IMR-90 (cell line): ENCODE measurements around the gene GAS7. TPM values are rescaled to one million over a fixed set of nuclear protein-coding genes. Genes with fewer than 3 reads are reported as not detected.

ENCODE experiments used
- ATAC-seq: fragments of 200-7000 bp; cut with Tn5 transposase; 2 replicates; pipeline ENCODE4 v1.9.1; 2020; ENCODE audit warnings: low read depth, mild to moderate bottlenecking, moderate library complexity
- BruUV-seq: library from RNA; stranded (reverse); fragments of 400-500 nt; replicated peaks from 2 replicates; lab custom pipeline; 2021; lab: Mats Ljungman, UMichigan
- CTCF ChIA-PET: fragments of 300-600 bp; formaldehyde crosslinking; extraction: SDS; loops from one replicate; lab custom pipeline; 2021; ENCODE audit warnings: antibody characterized with exemption; lab: Yijun Ruan, JAX
- POLR2A ChIA-PET: fragments of 300-600 bp; sonication (Branson Sonifier 250); formaldehyde crosslinking; loops from one replicate; lab custom pipeline; 2022; ENCODE audit warnings: antibody characterized with exemption; ENCODE audit not compliant: unreplicated experiment; lab: Charles Lee
- DNase-seq: peaks from one replicate; pipeline ENCODE4 v3.0.0; 2013
- H2AFZ ChIP-seq: replicated peaks from 2 replicates; pipeline ENCODE3; 2013; ENCODE audit warnings: low read length, mild to moderate bottlenecking; ENCODE audit not compliant: poor library complexity
- H2AK5ac ChIP-seq: 2 replicates; pipeline ENCODE4 v1.6.1; 2013; ENCODE audit warnings: low read depth, low read length, inconsistent platforms
- H2AK9ac ChIP-seq: replicated peaks from 2 replicates; pipeline ENCODE3; 2013; ENCODE audit warnings: mild to moderate bottlenecking, low read depth, low read length, moderate library complexity; ENCODE audit not compliant: poor library complexity
- H2BK120ac ChIP-seq: 2 replicates; pipeline ENCODE4 v1.6.1; 2013; ENCODE audit warnings: low read depth, low read length, inconsistent platforms
- H2BK15ac ChIP-seq: 3 replicates; pipeline ENCODE4 v1.6.1; 2013; ENCODE audit warnings: low read depth, low read length, inconsistent platforms
- H2BK20ac ChIP-seq: 2 replicates; pipeline ENCODE4 v1.6.1; 2013; ENCODE audit warnings: low read depth, mild to moderate bottlenecking, inconsistent platforms, low read length, moderate library complexity
- H2BK5ac ChIP-seq: 2 replicates; pipeline ENCODE4 v1.6.1; 2013; ENCODE audit warnings: mild to moderate bottlenecking, low read depth, low read length, inconsistent platforms; ENCODE audit not compliant: poor library complexity, severe bottlenecking
- H3K14ac ChIP-seq: replicated peaks from 2 replicates; pipeline ENCODE4 v1.6.1; 2013; ENCODE audit warnings: low read depth, low read length, inconsistent platforms
- H3K18ac ChIP-seq: 2 replicates; pipeline ENCODE4 v1.6.1; 2013; ENCODE audit warnings: low read depth, low read length, control low read depth
- H3K23ac ChIP-seq: 2 replicates; pipeline ENCODE4 v1.6.1; 2013; ENCODE audit warnings: low read depth, low read length, inconsistent platforms
- H3K27ac ChIP-seq: 2 replicates; pipeline ENCODE4 v1.5.1; 2013; ENCODE audit warnings: mild to moderate bottlenecking, control low read depth, low read length; ENCODE audit not compliant: insufficient read depth
- H3K27me3 ChIP-seq: 2 replicates; pipeline ENCODE4 v1.6.1; 2013; ENCODE audit warnings: low read length; ENCODE audit not compliant: control insufficient read depth, insufficient read depth
- H3K36me3 ChIP-seq: 2 replicates; pipeline ENCODE4 v1.6.1; 2013; ENCODE audit warnings: low read length, mixed read lengths; ENCODE audit not compliant: control insufficient read depth, insufficient read depth
- H3K4ac ChIP-seq: 2 replicates; pipeline ENCODE4 v1.6.1; 2013; ENCODE audit warnings: low read depth, low read length, inconsistent platforms
- H3K4me1 ChIP-seq: 2 replicates; pipeline ENCODE4 v1.6.1; 2013; ENCODE audit warnings: low read length, mixed read lengths; ENCODE audit not compliant: control insufficient read depth, insufficient read depth
- H3K4me2 ChIP-seq: 2 replicates; pipeline ENCODE4 v1.6.1; 2013; ENCODE audit warnings: low read depth, mild to moderate bottlenecking, control low read depth, low read length, moderate library complexity
- H3K4me3 ChIP-seq: 2 replicates; pipeline ENCODE4 v1.5.1; 2013; ENCODE audit warnings: low read depth, mild to moderate bottlenecking, control low read depth, low read length, moderate library complexity; ENCODE audit not compliant: insufficient read depth
- H3K56ac ChIP-seq: 2 replicates; pipeline ENCODE4 v1.6.1; 2013; ENCODE audit warnings: low read length, inconsistent platforms; ENCODE audit not compliant: insufficient read depth; ENCODE audit errors: extremely low read depth
- H3K79me1 ChIP-seq, 2 experiments: 2 replicates each; pipeline ENCODE4 v1.6.1; 2013; ENCODE audit warnings: low read length in 2 of 2, inconsistent platforms in 1 of 2, low read depth in 1 of 2
- H3K9ac ChIP-seq: 2 replicates; pipeline ENCODE4 v1.6.1; 2013; ENCODE audit warnings: low read depth, low read length, control low read depth
- H3K9me1 ChIP-seq: 2 replicates; pipeline ENCODE4 v1.6.1; 2013; ENCODE audit warnings: low read length, inconsistent platforms; ENCODE audit not compliant: insufficient read depth
- H3K9me3 ChIP-seq: 2 replicates; pipeline ENCODE4 v1.6.1; 2013; ENCODE audit warnings: low read length; ENCODE audit not compliant: control insufficient read depth, insufficient read depth
- H4K20me1 ChIP-seq: 2 replicates; pipeline ENCODE4 v1.6.1; 2013; ENCODE audit warnings: low read length, inconsistent platforms; ENCODE audit not compliant: insufficient read depth
- H4K5ac ChIP-seq: 2 replicates; pipeline ENCODE4 v1.6.1; 2013; ENCODE audit warnings: mild to moderate bottlenecking, low read depth, low read length, control low read depth
- H4K8ac ChIP-seq, 2 experiments: 2 replicates each; pipeline ENCODE4 v1.6.1; 2013; ENCODE audit warnings: low read depth in 2 of 2, low read length in 2 of 2, control low read depth in 1 of 2, inconsistent platforms in 1 of 2
- H4K91ac ChIP-seq: 2 replicates; pipeline ENCODE4 v1.6.1; 2013; ENCODE audit warnings: low read depth, low read length, inconsistent platforms; ENCODE audit not compliant: insufficient read depth
- BHLHE40 ChIP-seq: fragments of 150-350 bp; IDR thresholded peaks from 2 replicates; pipeline ENCODE4 v1.6.1; 2016; ENCODE audit warnings: mild to moderate bottlenecking, low read depth, low read length
- CEBPB ChIP-seq: IDR thresholded peaks from 2 replicates; pipeline ENCODE4 v1.6.1; 2012; ENCODE audit warnings: low read depth, low read length, improper control_type of control experiment
- CHD1 ChIP-seq: IDR thresholded peaks from 2 replicates; pipeline ENCODE4 v1.6.1; 2012; ENCODE audit warnings: low read depth, low read length, improper control_type of control experiment
- FOS ChIP-seq: fragments of 150-350 bp; IDR thresholded peaks from 2 replicates; pipeline ENCODE4 v1.6.1; 2016; ENCODE audit warnings: low read depth, low read length
- MAFK ChIP-seq: IDR thresholded peaks from 2 replicates; pipeline ENCODE4 v1.6.1; 2012; ENCODE audit warnings: low read depth, low read length, improper control_type of control experiment
- MAZ ChIP-seq: IDR thresholded peaks from 2 replicates; pipeline ENCODE4 v1.6.1; 2012; ENCODE audit warnings: low read depth, mild to moderate bottlenecking, low read length, improper control_type of control experiment, moderate library complexity, borderline replicate concordance
- MXI1 ChIP-seq: IDR thresholded peaks from 2 replicates; pipeline ENCODE4 v1.6.1; 2012; ENCODE audit warnings: low read depth, mild to moderate bottlenecking, low read length, moderate library complexity, borderline replicate concordance
- NFE2L2 ChIP-seq: fragments of 150-350 bp; IDR thresholded peaks from 2 replicates; pipeline ENCODE4 v1.6.1; 2016; ENCODE audit warnings: low read depth, mild to moderate bottlenecking, low read length
- POLR2A ChIP-seq: IDR thresholded peaks from 2 replicates; pipeline ENCODE4 v1.6.1; 2012; ENCODE audit warnings: mild to moderate bottlenecking, low read depth, low read length
- RAD21 ChIP-seq: IDR thresholded peaks from 2 replicates; pipeline ENCODE4 v1.6.1; 2012; ENCODE audit warnings: low read length, improper control_type of control experiment
- RCOR1 ChIP-seq: IDR thresholded peaks from 2 replicates; pipeline ENCODE4 v1.6.1; 2012; ENCODE audit warnings: mild to moderate bottlenecking, low read length, improper control_type of control experiment; ENCODE audit not compliant: insufficient replicate concordance
- RFX5 ChIP-seq: IDR thresholded peaks from 2 replicates; pipeline ENCODE4 v1.8.0; 2012; ENCODE audit warnings: low read depth, mild to moderate bottlenecking, low read length, moderate library complexity
- SMC3 ChIP-seq: fragments of 150-350 bp; IDR thresholded peaks from 2 replicates; pipeline ENCODE4 v1.6.1; 2016; ENCODE audit warnings: low read depth, mild to moderate bottlenecking, antibody characterized with exemption, low read length, moderate library complexity
- WGBS, 2 experiments: methylation state at CpG; one replicate each; pipeline versions ENCODE4 v1.1.5 to v1.1.7; 2013; ENCODE audit warnings: missing lambda C conversion rate in 2 of 2; ENCODE audit not compliant: insufficient read length in 1 of 2; ENCODE audit errors: extremely low coverage in 2 of 2; 5-methylcytosine and 5-hydroxymethylcytosine counted together
- dilution Hi-C: fragments of 300-500 bp; cut with HindIII; formaldehyde crosslinking; loops from one replicate; pipeline ENCODE4 v1.14.3; 2018; ENCODE audit warnings: low sequenced_read_pairs; ENCODE audit not compliant: unreplicated experiment
- in situ Hi-C: fragments of 300-500 bp; cut with MboI; formaldehyde crosslinking; loops from 3 replicates; pipeline ENCODE4 v1.14.3; 2019; ENCODE audit warnings: low sequenced_read_pairs, inconsistent platforms, mixed read lengths
- intact Hi-C: fragments of 100-400 bp; cut with micrococcal nuclease; formaldehyde crosslinking; loops from 2 replicates; pipeline ENCODE4 v1.10.0; 2022
- polyA plus RNA-seq, 3 experiments: library from polyadenylated mRNA; depleted of rRNA; stranded (reverse); fragments of >200 nt; gene quantifications; 2 replicates each; pipeline ENCODE4 v1.2.3, GENCODE V29; 2012; ENCODE audit warnings: low replicate concordance in 1 of 3
- total RNA-seq: library from RNA; depleted of rRNA; stranded (reverse); fragments of >200 nt; gene quantifications from 2 replicates; pipeline ENCODE4 v1.2.3, GENCODE V29; 2012
- TF ChIP-seq, protein P1 (sequence below): fragments of 150-350 bp; IDR thresholded peaks from 2 replicates; pipeline ENCODE4 v1.6.1; 2016; ENCODE audit warnings: low read depth, mild to moderate bottlenecking, low read length, moderate library complexity, borderline replicate concordance
- TF ChIP-seq, protein P2 (sequence below): conservative IDR thresholded peaks from 2 replicates; pipeline ENCODE4 v1.5.1; 2012; ENCODE audit warnings: mild to moderate bottlenecking, low read depth, low read length, improper control_type of control experiment
- TF ChIP-seq, protein P3 (sequence below): fragments of 150-350 bp; IDR thresholded peaks from 2 replicates; pipeline ENCODE4 v1.6.1; 2017; ENCODE audit warnings: mild to moderate bottlenecking, antibody characterized with exemption, low read length, low read depth

Gene GAS7
- total and polyA plus RNA-seq, 2 of the 4 experiments (the other 2 are of a cell fraction), result 4.6 to 5.0 TPM

DNA sequence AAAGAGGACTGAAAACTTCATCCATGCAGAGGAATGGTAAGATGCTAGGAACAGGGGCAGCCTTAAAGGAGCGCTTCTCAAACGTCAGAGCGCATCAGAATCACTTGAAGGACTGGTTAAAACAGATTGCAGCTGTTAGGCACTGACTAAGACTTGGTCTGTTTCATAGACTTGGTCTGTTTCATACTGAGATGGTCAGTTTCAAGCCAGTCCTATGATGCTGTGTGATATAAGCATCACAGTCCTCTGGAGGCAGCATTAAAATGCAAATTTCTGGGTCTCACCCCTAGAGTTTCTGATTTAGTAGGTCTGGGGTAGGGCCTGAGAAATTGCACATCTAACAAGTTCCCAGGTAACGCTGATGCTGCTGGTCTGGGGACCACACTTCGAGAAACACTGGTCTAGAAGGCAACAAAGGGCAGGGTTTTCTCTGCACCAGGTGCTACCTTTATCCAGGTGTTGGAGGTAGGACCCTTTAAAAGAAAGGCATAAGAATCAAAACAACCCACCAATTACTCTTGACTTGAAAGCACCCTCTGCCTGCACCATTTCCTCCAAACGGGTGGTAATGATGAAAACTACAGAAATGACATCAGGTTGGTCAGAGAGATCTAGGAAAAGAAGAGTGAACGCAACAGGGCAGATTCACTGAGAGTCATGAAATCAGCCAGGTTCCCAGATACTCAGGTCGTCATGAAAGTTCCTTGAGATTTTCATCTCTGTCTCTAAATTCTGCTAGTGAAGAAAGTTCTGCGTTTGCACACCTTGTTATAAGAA, 198.3 kb downstream of the GAS7 start:
- H3K4me2 ChIP-seq, result no peak overlapping the region
- H4K91ac ChIP-seq, result no peak overlapping the region
- ChIA-PET POLR2A (no interaction called here), CTCF (no interaction called here)
- BruUV-seq, result no TSS peak
- dilution Hi-C loops, result no loop called here
- no peak overlapping the region for H3K18ac ChIP-seq
- DNase-seq (no peak), ATAC-seq (no peak)
- intact Hi-C loops, result no loop called here
- TF ChIP-seq, protein P1, sequence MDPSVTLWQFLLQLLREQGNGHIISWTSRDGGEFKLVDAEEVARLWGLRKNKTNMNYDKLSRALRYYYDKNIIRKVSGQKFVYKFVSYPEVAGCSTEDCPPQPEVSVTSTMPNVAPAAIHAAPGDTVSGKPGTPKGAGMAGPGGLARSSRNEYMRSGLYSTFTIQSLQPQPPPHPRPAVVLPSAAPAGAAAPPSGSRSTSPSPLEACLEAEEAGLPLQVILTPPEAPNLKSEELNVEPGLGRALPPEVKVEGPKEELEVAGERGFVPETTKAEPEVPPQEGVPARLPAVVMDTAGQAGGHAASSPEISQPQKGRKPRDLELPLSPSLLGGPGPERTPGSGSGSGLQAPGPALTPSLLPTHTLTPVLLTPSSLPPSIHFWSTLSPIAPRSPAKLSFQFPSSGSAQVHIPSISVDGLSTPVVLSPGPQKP, result no peak
- TF ChIP-seq NFE2L2, result no peak
- TF ChIP-seq BHLHE40, result no peak
- TF ChIP-seq POLR2A, result no peak
- TF ChIP-seq RAD21, result no peak
- TF ChIP-seq, protein P2, sequence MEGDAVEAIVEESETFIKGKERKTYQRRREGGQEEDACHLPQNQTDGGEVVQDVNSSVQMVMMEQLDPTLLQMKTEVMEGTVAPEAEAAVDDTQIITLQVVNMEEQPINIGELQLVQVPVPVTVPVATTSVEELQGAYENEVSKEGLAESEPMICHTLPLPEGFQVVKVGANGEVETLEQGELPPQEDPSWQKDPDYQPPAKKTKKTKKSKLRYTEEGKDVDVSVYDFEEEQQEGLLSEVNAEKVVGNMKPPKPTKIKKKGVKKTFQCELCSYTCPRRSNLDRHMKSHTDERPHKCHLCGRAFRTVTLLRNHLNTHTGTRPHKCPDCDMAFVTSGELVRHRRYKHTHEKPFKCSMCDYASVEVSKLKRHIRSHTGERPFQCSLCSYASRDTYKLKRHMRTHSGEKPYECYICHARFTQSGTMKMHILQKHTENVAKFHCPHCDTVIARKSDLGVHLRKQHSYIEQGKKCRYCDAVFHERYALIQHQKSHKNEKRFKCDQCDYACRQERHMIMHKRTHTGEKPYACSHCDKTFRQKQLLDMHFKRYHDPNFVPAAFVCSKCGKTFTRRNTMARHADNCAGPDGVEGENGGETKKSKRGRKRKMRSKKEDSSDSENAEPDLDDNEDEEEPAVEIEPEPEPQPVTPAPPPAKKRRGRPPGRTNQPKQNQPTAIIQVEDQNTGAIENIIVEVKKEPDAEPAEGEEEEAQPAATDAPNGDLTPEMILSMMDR, result no peak
- TF ChIP-seq RFX5, result no peak
- TF ChIP-seq, protein P3, sequence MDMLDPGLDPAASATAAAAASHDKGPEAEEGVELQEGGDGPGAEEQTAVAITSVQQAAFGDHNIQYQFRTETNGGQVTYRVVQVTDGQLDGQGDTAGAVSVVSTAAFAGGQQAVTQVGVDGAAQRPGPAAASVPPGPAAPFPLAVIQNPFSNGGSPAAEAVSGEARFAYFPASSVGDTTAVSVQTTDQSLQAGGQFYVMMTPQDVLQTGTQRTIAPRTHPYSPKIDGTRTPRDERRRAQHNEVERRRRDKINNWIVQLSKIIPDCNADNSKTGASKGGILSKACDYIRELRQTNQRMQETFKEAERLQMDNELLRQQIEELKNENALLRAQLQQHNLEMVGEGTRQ, result no peak
- no peak for TF ChIP-seq MXI1
- no peak for TF ChIP-seq RCOR1
- TF ChIP-seq CEBPB, result no peak
- no peak for TF ChIP-seq SMC3
- TF ChIP-seq CHD1, result no peak
- TF ChIP-seq MAZ, result no peak
- no peak for TF ChIP-seq MAFK
- no peak for TF ChIP-seq FOS
- no peak overlapping the region for H3K23ac ChIP-seq
- no peaks in the 10 kb centered on the region for H4K20me1 ChIP-seq
- no peak overlapping the region for H4K5ac ChIP-seq
- no peaks in the 10 kb centered on the region for H3K4me1 ChIP-seq
- H2BK120ac ChIP-seq, result no peak overlapping the region
- no peak overlapping the region for H3K56ac ChIP-seq
- no peak overlapping the region for H3K4me3 ChIP-seq
- H2AK5ac ChIP-seq, result no peak overlapping the region
- H2AFZ ChIP-seq, result no peak overlapping the region
- H3K4ac ChIP-seq, result no peak overlapping the region
- no peak overlapping the region for H4K8ac ChIP-seq
- H3K79me1 ChIP-seq, result no peaks in the 10 kb centered on the region
- WGBS, 2 experiments, result 100% methylated on average over 1 of the region's 9 CpGs; no CpG with 5 or more reads in 1 of the 2 experiments
- H2BK15ac ChIP-seq, result no peak overlapping the region
- in situ Hi-C loops, result no loop called here
- no peak overlapping the region for H2BK20ac ChIP-seq
- H2AK9ac ChIP-seq, result no peak overlapping the region
- H2BK5ac ChIP-seq, result no peak overlapping the region
- no peak overlapping the region for H3K9ac ChIP-seq
- no peak overlapping the region for H3K27ac ChIP-seq
- no peaks in the 10 kb centered on the region for H3K27me3 ChIP-seq
- H3K36me3 ChIP-seq, result no peaks in the 10 kb centered on the region
- H3K9me3 ChIP-seq, result no peaks in the 10 kb centered on the region
- H3K9me1 ChIP-seq, result no peaks in the 10 kb centered on the region
- H3K14ac ChIP-seq, result no peak overlapping the region
